HG03571 (cell line): ENCODE measurements around the gene CORO1C.
"Not testable (repeated sequence)": the region's sequence is repeated elsewhere in the genome, so short reads cannot be mapped to it uniquely, and the experiment has no call there.

ENCODE experiments used
- ATAC-seq: cut with Tn5 transposase; IDR thresholded peaks from one replicate; pipeline ENCODE4 v1.9.1; 2021; ENCODE audit not compliant: unreplicated experiment

CORO1C gene

GRCh38 chr12:108679106-108679681 is 52.1 kb downstream of the CORO1C start:
- ATAC-seq = no peak

- no peak for ATAC-seq
Measured at GRCh38 chr12:108678104-108678730, 53.1 kb downstream of the CORO1C start.

DNA sequence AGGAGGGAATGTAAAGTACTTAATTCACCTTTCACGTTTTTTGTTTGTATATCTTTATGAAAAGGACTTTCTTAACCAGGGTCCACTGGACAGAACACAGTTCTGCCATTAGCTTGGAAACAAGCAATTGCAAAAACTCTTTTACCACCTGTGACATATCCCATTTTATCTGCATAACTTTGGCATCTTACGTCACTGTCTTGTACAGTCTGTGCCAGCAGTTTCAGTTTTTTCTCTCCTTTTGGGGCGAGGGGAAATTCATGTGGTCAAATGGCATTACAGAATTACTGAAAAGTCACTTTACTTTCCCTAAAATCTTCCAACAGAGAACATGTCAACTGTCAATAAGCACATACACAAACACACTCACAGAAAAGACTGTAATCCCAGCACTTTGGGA is 53.9 kb downstream of the CORO1C start:
- no peak for ATAC-seq

GRCh38 chr12:108676707-108677106 is 54.6 kb downstream of the CORO1C start:
- ATAC-seq = no peak

- no peak for ATAC-seq
Measured at GRCh38 chr12:108675792-108676191, 55.5 kb downstream of the CORO1C start.

DNA sequence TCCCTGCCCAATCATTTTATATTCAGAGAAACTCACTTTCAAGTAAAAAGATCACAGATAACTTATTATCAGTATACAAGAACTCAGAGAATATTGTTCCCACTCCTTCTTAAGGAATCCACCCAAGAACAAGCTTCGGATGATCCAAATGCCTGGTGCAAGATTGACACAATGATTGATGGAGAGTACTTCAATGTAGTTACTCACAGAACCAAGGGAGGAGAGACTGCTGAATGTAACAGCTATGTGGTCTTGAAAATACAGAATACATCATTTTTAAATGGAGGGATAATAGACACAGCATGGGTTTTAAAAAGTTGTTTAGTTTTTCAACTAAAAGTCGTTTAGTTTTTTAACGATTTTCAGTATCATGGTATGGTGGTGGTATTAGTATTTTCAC is 59.3 kb downstream of the CORO1C start:
- no peak for ATAC-seq

DNA sequence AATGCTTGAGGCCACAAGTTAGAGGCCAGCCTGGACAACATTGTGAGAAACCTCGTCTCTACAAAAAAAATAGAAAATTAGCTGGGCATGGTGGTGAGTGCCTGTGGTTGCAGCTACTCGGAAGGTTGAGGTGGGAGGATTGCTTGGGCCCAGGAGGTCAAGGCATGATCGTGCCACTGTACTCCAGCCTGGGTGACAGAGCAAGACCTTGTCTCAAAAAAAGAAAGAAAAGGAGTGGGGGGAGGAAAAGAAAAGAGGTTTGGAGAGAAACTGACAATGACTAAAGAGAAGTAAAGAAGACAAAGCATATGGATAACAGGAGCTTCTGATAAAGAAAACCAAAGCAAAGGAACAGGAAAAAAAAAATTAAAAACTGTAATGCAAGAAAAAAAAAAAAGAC is 60.2 kb downstream of the CORO1C start:
- no peak for ATAC-seq

DNA sequence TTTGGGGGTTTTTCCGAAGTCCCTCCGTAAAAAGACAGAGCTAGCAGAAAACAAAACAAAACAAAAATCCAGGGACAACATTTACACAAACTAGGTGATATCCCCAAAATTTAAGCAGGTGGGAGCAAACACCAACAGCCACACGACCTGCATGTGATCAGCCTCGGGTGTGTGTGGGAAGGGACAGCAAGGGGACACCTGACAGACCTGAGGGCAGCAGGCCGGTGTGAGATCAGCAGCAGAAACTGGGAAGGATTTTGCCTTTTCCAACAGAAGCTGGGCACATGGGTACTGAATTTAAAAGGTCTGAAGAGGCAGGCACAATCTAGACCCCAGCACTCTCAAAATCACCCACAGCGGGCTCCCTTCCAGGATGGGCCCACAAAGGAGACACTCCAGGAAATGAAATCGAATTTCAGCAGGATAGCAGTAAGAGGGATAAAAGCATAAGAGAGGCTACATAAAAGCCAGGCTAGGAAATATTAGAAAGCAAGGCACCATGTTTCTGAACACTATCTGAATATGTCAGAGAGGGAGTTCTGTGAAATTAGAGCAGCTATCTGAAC is 61.2 kb downstream of the CORO1C start:
- ATAC-seq = no peak

GRCh38 chr12:108668542-108668941 is 62.8 kb downstream of the CORO1C start:
- no peak for ATAC-seq

DNA sequence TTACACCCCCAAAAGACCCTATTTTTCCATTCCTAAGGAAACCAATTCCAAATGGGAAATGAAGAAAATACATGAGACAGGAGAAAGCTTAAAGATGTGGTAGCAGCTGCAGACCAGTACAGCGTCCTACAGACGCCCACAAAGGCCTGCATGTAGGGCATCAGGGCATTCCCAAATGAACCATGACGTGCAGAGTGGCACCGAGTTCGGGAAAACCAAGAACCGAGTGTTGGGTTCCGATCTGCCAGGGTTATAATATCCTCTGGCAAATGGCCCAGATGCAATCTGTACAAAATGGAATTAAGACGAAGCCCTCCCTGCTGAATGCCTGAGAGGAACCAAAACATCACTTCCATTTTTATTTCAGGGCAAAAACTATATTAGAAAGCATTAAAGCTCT is 63.3 kb downstream of the CORO1C start:
- ATAC-seq = no peak

- no peak for ATAC-seq
Measured at GRCh38 chr12:108667349-108667748, 64.0 kb downstream of the CORO1C start.

DNA sequence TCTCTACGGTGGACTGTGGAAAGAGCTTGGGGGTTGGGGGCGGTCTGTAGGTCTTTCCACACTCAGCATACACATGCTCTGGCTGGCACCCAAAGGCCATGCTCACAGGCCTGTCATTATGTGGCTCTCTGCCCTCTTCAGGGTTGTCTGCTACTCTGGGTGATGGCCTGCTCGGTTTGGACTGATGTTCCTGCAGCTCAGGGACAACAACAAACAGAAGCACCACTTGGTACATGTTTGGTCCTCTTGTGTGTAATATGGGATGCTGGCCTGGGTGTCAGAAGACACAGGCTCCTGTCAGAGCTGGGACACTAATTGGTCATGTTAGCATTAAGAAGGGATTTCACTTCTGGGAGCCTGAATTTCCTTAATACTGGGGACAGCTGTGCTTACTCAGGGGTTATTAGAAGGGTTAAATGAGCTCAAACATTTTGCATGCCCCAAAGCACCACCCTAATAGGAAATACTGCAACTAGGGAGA is 64.9 kb downstream of the CORO1C start:
- ATAC-seq = no peak

GRCh38 chr12:108665608-108666202 is 65.6 kb downstream of the CORO1C start:
- ATAC-seq = no peak

- peak; percentile 74 for ATAC-seq
Measured at GRCh38 chr12:108664338-108665258, 66.7 kb downstream of the CORO1C start.

GRCh38 chr12:108663324-108664015 is 67.8 kb downstream of the CORO1C start:
- ATAC-seq = no peak

GRCh38 chr12:108658115-108658514 is 73.2 kb downstream of the CORO1C start:
- not testable (repeated sequence) for ATAC-seq

GRCh38 chr12:108657130-108657745 is 74.1 kb downstream of the CORO1C start:
- ATAC-seq = no peak

DNA sequence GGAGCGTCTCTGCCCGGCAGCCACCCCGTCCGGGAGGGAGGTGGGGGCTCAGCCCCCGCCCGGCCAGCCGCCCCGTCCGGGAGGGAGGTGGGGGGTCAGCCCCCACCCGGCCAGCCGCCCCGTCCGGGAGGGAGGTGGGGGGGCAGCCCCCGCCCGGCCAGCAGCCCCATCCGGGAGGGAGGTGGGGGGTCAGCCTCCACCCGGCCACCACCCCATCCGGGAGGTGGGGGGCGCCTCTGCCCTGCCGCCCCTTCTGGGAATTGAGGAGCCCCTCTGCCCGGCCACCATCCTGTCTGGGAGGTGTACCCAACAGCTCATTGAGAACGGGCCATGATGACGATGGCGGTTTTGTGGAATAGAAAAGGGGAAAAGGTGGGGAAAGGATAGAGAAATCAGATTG is 75.1 kb downstream of the CORO1C start:
- ATAC-seq = not testable (repeated sequence)

GRCh38 chr12:108655812-108656175 is 75.5 kb downstream of the CORO1C start:
- not testable (repeated sequence) for ATAC-seq

- ATAC-seq = not testable (repeated sequence)
Measured at GRCh38 chr12:108654622-108655021, 76.7 kb downstream of the CORO1C start.
